ENCODE measurements around the gene SDF2. TPM values are rescaled to one million over a fixed set of nuclear protein-coding genes. Genes with fewer than 3 reads are reported as not detected.

Gene SDF2
- total and polyA plus RNA-seq, 4 experiments from 2014 or later: 41.5 to 92.0 (median 52.2) TPM

DNA sequence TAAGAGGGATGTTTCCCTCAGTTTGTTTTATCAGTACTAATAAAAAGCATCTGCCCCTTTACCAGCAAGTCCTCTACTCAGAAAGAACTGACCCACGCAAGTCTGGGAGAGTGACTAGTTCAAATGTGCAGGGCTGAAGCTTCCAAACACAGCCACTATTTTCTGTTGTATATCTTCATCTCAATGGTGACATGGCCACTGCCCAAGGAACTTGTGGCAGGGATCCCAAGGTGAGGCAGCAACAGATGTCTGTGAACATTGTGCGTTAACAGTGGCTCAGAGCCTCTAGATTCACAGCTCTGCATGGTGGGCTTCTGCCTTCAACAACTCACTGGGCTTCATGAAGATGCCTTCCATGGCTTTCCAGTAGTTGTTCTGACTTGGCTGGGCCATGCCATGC lies 13.0 kb downstream of the SDF2 start:
- H3K27ac Mint-ChIP-seq: peak overlapping the region in 1 of 7 donors; percentile 41
- Histone ChIP-seq H3K27me3 (ENCODE audit: insufficient read depth, low read length) (no peaks in the 10 kb centered on the region), H3K4me3 (ENCODE audit: low read length in 2 of 2) (no peak overlapping the region), H3K9me3 (ENCODE audit: control insufficient read depth in 1 of 2, low read length in 2 of 2) (no peaks in the 10 kb centered on the region), H3K27ac (ENCODE audit: low read depth, low read length) (no peak overlapping the region), H3K36me3 (ENCODE audit: insufficient read depth, low read length) (peaks cover 29% of the 10 kb centered on the region), H3K4me1 (ENCODE audit: insufficient read depth, low read length) (peaks cover 32% of the 10 kb centered on the region)
- peaks cover 22 to 34% (median 26%) of the 10 kb centered on the region in 4 donors for H3K4me1 Mint-ChIP-seq
- DNase-seq: no peak
- H3K36me3 Mint-ChIP-seq: peaks cover 6 to 41% of the 10 kb centered on the region in 2 donors
- intact Hi-C loops (cut with micrococcal nuclease): loop anchor here (5.0 kb wide), 1 partner anchor 304 kb away; the partner anchor contains the start of gene PHF12
- ChIA-PET POLR2A (ENCODE audit: partially characterized antibody) (interaction anchor here (0.8 to 2.3 kb wide), 2 partner anchors 13 to 49 kb away, joined by 3 to 14 read pairs; partner anchors contain the start of genes SDF2 and SUPT6H), CTCF (ENCODE audit: partially characterized antibody) (interaction anchor here (0.6 to 2.4 kb wide), 3 partner anchors 27 to 80 kb away, joined by 3 to 9 read pairs (median 4); partner anchors contain the start of gene NEK8)
- H3K9me3 Mint-ChIP-seq: no peaks in the 10 kb centered on the region
- no peak overlapping the region for H3K4me3 Mint-ChIP-seq
- no peaks in the 10 kb centered on the region for H3K27me3 Mint-ChIP-seq

DNA sequence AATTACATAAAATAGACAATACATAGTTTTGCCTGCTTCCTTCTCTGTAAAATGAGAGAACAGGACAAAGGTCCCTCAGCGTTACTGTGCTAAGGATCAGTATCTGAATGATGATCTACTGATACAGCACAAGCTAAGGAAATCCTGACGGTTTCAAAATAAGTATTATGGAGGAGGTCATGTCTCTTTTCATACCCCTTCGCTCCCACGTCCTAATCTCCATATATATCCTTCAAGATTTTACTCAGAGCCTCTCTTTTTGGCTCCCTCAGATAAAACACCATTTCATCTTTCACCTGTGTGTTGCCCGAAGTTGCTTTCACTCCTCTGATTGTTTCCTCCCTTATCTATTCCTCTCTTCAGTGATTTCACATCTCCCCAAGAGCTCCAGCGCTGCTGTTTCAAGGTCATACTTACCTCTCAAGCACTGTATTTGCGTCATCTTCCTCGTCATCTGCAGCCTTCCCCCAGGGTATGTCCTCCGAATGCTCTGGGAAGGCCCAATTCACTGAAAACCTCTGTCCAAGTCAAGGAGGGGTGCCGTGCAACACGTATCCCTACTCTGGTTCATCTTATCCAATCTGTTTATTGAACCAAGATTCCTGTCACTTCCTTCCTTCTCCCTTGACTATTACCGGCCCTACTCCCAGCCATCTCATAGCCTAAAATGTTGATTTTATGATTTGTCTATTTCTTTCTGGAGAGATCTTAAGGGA lies 15.5 kb downstream of the SDF2 start:
- Histone ChIP-seq H3K27me3 (ENCODE audit: insufficient read depth, low read length) (no peaks in the 10 kb centered on the region), H3K27ac (ENCODE audit: low read depth, low read length) (peak overlapping the region; percentile 91), H3K4me3 (ENCODE audit: low read length in 2 of 2) (peak overlapping the region in 1 of 2 donors; percentile 33), H3K9me3 (ENCODE audit: control insufficient read depth in 1 of 2, low read length in 2 of 2) (no peaks in the 10 kb centered on the region), H3K36me3 (ENCODE audit: insufficient read depth, low read length) (peaks cover 38% of the 10 kb centered on the region), H3K4me1 (ENCODE audit: insufficient read depth, low read length) (peaks cover 47% of the 10 kb centered on the region)
- Mint-ChIP-seq H3K9me3 (no peaks in the 10 kb centered on the region), H3K4me3 (peak overlapping the region; percentile 78 to 93 (median 86)), H3K36me3 (peaks cover 21 to 42% of the 10 kb centered on the region in 2 donors), H3K4me1 (peaks cover 28 to 43% (median 35%) of the 10 kb centered on the region in 4 donors), H3K27ac (peak overlapping the region; percentile 93 to 99 (median 98)), H3K27me3 (no peaks in the 10 kb centered on the region)
- DNase-seq: peak in 3 of 5 donors; percentile 2 to 53 (median 25)
- POLR2A ChIA-PET (ENCODE audit: partially characterized antibody): interaction anchor here (0.5 to 3.7 kb wide), 13 partner anchors 16 to 311 kb away, joined by 3 to 77 read pairs (median 6); partner anchors contain the start of genes ALDOC, IFT20, NEK8 and PHF12
- CTCF ChIA-PET (ENCODE audit: partially characterized antibody): interaction anchor here (0.6 to 6.0 kb wide), 14 partner anchors 12 to 307 kb away, joined by 3 to 51 read pairs (median 5); partner anchors contain the start of genes NEK8, PROCA1, RPL23A and SDF2
- intact Hi-C loops (cut with micrococcal nuclease): loop anchor here (2.0 to 5.0 kb wide), 4 partner anchors 73 to 471 kb away; partner anchors contain the start of genes PHF12, RPL23A and TLCD1

DNA sequence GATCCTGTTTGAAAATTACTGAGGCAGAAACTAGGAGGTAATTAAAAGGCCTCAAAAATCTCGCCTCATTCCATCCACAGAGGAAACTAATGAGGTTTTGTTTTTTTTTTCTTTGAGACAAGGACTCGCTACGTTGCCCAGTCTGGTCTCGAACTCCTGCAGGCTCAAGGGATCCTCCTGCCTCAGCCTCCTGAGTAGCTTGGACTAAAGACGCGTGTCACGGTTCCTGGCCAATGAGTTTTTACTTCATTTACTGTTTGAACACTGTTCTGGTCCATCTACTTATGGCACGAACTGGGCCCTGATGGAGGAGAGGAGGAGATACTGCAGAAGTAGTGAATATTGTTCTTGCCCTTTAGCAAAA lies 16.1 kb downstream of the SDF2 start:
- CTCF ChIA-PET (ENCODE audit: partially characterized antibody): interaction anchor here (0.6 to 6.0 kb wide), 9 partner anchors 16 to 118 kb away, joined by 3 to 51 read pairs (median 5); partner anchors contain the start of genes NEK8, PROCA1, RPL23A and SDF2
- Mint-ChIP-seq H3K27ac (peak overlapping the region; percentile 93 to 99 (median 98)), H3K27me3 (no peaks in the 10 kb centered on the region), H3K4me3 (peak overlapping the region; percentile 78 to 93 (median 86)), H3K4me1 (peaks cover 28 to 43% (median 36%) of the 10 kb centered on the region in 4 donors), H3K9me3 (no peaks in the 10 kb centered on the region), H3K36me3 (peaks cover 25 to 47% of the 10 kb centered on the region in 2 donors)
- POLR2A ChIA-PET (ENCODE audit: partially characterized antibody): interaction anchor here (0.6 to 3.7 kb wide), 19 partner anchors 10 to 1690 kb away, joined by 3 to 77 read pairs (median 7); partner anchors contain the start of genes IFT20, NEK8, PHF12 and PIGS
- no peaks in the 10 kb centered on the region for H3K27me3 ChIP-seq (ENCODE audit: insufficient read depth, low read length)
- intact Hi-C loops (cut with micrococcal nuclease): loop anchor here (1.0 to 5.0 kb wide), 3 partner anchors 16 to 307 kb away; partner anchors contain the start of genes PHF12, SDF2 and SPAG5
- no peak for DNase-seq
- peaks cover 39% of the 10 kb centered on the region for H3K36me3 ChIP-seq (ENCODE audit: insufficient read depth, low read length)
- peak overlapping the region; percentile 45 to 81 for H3K4me3 ChIP-seq (ENCODE audit: low read length in 2 of 2)
- H3K27ac ChIP-seq (ENCODE audit: low read depth, low read length): peak overlapping the region; percentile 91
- H3K4me1 ChIP-seq (ENCODE audit: insufficient read depth, low read length): peaks cover 47% of the 10 kb centered on the region
- H3K9me3 ChIP-seq (ENCODE audit: control insufficient read depth in 1 of 2, low read length in 2 of 2): no peaks in the 10 kb centered on the region

DNA sequence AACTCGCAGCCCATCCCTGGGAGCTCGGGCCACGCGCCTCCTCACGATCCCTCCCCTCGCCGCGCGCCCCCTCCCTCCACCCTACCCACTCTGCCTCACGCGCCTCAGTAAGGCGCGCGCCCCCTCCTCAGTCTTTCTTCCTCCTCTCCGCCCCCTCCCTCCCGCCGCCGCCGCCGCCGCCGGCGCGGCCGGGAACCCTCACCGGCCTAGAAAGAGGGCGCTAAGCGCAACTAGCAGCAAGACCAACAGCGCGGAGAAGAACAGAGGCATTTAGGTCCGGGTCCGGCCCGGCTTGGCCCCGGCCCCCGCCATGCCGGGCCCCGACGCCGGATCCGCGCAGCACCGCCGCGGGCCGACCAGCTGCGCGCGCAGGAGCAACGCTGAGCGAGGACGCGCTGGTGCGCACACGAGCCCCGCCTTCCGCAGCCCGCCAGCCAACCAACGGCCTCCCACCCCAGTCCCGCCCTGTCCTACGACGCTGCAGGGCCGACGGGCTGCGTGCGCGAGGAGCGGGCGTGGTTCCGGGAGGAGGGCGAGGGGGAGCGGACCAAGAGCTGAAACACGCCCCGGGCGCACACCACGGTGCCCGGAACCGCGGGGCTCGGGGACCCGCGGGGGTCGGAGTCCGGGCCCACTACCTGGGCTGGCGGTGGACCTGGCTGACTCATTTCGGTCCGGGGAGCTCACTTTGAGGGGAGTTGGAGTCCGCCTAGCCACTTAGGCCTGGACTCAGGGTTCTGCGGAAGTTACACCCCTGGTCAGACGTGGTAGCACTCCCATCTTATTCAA lies 16.7 kb downstream of the SDF2 start, which contains the start of gene BLTP2:
TSS of gene BLTP2 (minus strand) at position 372 of the 789 bp plus-strand sequence. CDS start at position 270, 102 bp downstream.
- peak within 1 kb of the TSS; percentile 93 to 99 (median 98) for H3K27ac Mint-ChIP-seq
- peaks cover 47% of the 10 kb centered on the region for H3K4me1 ChIP-seq (ENCODE audit: insufficient read depth, low read length)
- POLR2A ChIA-PET (ENCODE audit: partially characterized antibody): interaction anchor here (0.6 to 3.7 kb wide), 25 partner anchors 10 to 1691 kb away, joined by 3 to 77 read pairs (median 4); partner anchors contain the start of genes IFT20, NEK8, PHF12 and PIGS
- intact Hi-C loops (cut with micrococcal nuclease): loop anchor here (1.0 to 5.0 kb wide), 3 partner anchors 16 to 307 kb away; partner anchors contain the start of genes PHF12, SDF2 and SPAG5
- no peaks in the 10 kb centered on the region for H3K27me3 ChIP-seq (ENCODE audit: insufficient read depth, low read length)
- H3K27me3 Mint-ChIP-seq: no peaks in the 10 kb centered on the region
- peak within 1 kb of the TSS; percentile 86 to 96 (median 92) for H3K4me3 Mint-ChIP-seq
- no peaks in the 10 kb centered on the region for H3K9me3 Mint-ChIP-seq
- H3K36me3 Mint-ChIP-seq: peaks cover 29 to 48% of the 10 kb centered on the region in 2 donors
- DNase-seq: peak; percentile 93 to 95 (median 94)
- H3K4me1 Mint-ChIP-seq: peaks cover 31 to 45% (median 37%) of the 10 kb centered on the region in 4 donors
- peak within 1 kb of the TSS; percentile 91 for H3K27ac ChIP-seq (ENCODE audit: low read depth, low read length)
- peak within 1 kb of the TSS; percentile 45 to 98 for H3K4me3 ChIP-seq (ENCODE audit: low read length in 2 of 2)
- CTCF ChIA-PET (ENCODE audit: partially characterized antibody): interaction anchor here (0.9 to 6.0 kb wide), 7 partner anchors 17 to 118 kb away, joined by 3 to 51 read pairs (median 5); partner anchors contain the start of genes NEK8, PROCA1, RPL23A and SDF2
- H3K9me3 ChIP-seq (ENCODE audit: control insufficient read depth in 1 of 2, low read length in 2 of 2): no peaks in the 10 kb centered on the region
- peaks cover 42% of the 10 kb centered on the region for H3K36me3 ChIP-seq (ENCODE audit: insufficient read depth, low read length)

DNA sequence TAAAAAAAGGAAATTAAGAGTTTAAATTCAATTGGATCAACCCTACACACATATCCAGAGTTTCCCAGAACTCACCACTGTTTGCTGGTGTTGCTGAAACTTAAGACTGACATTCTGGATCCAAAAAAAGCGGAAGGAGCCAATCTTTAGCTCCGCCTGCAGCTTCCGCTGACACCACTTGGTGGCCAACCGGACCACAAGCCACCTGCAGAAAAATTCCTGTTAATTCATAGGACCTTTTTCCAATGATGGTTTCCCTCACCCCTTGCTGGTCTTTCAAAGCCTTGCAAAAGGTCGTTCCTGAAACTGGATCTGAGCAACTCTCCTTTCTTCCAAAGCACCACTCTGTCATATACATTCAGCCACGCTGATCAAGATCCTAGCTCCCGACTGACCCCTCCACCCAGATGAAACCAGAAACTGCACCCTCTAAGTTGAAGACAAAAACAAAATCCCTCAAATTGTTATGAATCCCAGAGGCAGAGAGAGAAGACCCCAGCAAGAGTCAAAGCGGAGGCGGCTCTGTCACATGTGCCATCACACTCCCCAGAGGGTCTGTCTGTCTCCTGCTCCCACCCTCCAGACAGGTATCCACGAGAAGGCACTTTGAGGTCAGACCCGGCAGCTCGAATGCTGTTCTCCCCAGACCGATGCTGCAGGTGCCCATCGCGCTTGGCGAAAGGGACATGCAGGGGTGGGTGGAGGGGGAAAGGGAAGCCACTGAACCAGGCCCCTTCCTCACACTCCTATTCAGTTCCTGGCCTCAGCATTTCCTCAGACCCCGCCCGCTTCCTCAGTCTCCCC lies 17.5 kb downstream of the SDF2 start:
- H3K27me3 Mint-ChIP-seq: no peaks in the 10 kb centered on the region
- peak overlapping the region; percentile 85 to 98 (median 94) for H3K27ac Mint-ChIP-seq
- H3K4me3 Mint-ChIP-seq: peak overlapping the region; percentile 86 to 96 (median 92)
- Histone ChIP-seq H3K4me1 (ENCODE audit: insufficient read depth, low read length) (peaks cover 47% of the 10 kb centered on the region), H3K4me3 (ENCODE audit: low read length in 2 of 2) (peak overlapping the region; percentile 45 to 98), H3K36me3 (ENCODE audit: insufficient read depth, low read length) (peaks cover 49% of the 10 kb centered on the region), H3K27ac (ENCODE audit: low read depth, low read length) (peak overlapping the region; percentile 91), H3K9me3 (ENCODE audit: control insufficient read depth in 1 of 2, low read length in 2 of 2) (no peaks in the 10 kb centered on the region), H3K27me3 (ENCODE audit: insufficient read depth, low read length) (no peaks in the 10 kb centered on the region)
- peaks cover 36 to 54% of the 10 kb centered on the region in 2 donors for H3K36me3 Mint-ChIP-seq
- H3K4me1 Mint-ChIP-seq: peaks cover 31 to 45% (median 40%) of the 10 kb centered on the region in 4 donors
- CTCF ChIA-PET (ENCODE audit: partially characterized antibody): interaction anchor here (1.6 to 6.0 kb wide), 3 partner anchors 18 to 83 kb away, joined by 3 to 51 read pairs (median 19); partner anchors contain the start of genes NEK8, SDF2, SUPT6H and TLCD1
- POLR2A ChIA-PET (ENCODE audit: partially characterized antibody): interaction anchor here (0.6 to 3.7 kb wide), 23 partner anchors 10 to 309 kb away, joined by 3 to 77 read pairs (median 5); partner anchors contain the start of genes IFT20, NEK8, PIGS and PROCA1
- no peaks in the 10 kb centered on the region for H3K9me3 Mint-ChIP-seq
- intact Hi-C loops (cut with micrococcal nuclease): loop anchor here (2.0 kb wide), 1 partner anchor 45 kb away; the partner anchor contains the start of gene SPAG5
- peak in 2 of 5 donors; percentile 9 to 50 for DNase-seq
